IMR-90 (cell line): ENCODE results near the gene PGBD5. TPM values are rescaled to one million over a fixed set of nuclear protein-coding genes. Genes with fewer than 3 reads are reported as not detected.

Source experiments
- ATAC-seq: fragments of 200-7000 bp; cut with Tn5 transposase; 2 replicates; pipeline ENCODE4 v1.9.1; 2020; ENCODE audit warnings: low read depth, mild to moderate bottlenecking, moderate library complexity
- BruUV-seq: library from RNA; stranded (reverse); fragments of 400-500 nt; replicated peaks from 2 replicates; lab custom pipeline; 2021; lab: Mats Ljungman, UMichigan
- CTCF ChIA-PET: fragments of 300-600 bp; formaldehyde crosslinking; extraction: SDS; loops from one replicate; lab custom pipeline; 2021; ENCODE audit warnings: antibody characterized with exemption; lab: Yijun Ruan, JAX
- POLR2A ChIA-PET: fragments of 300-600 bp; sonication (Branson Sonifier 250); formaldehyde crosslinking; loops from one replicate; lab custom pipeline; 2022; ENCODE audit warnings: antibody characterized with exemption; ENCODE audit not compliant: unreplicated experiment; lab: Charles Lee
- DNase-seq: peaks from one replicate; pipeline ENCODE4 v3.0.0; 2013
- H2AFZ ChIP-seq: replicated peaks from 2 replicates; pipeline ENCODE3; 2013; ENCODE audit warnings: low read length, mild to moderate bottlenecking; ENCODE audit not compliant: poor library complexity
- H2AK5ac ChIP-seq: 2 replicates; pipeline ENCODE4 v1.6.1; 2013; ENCODE audit warnings: low read depth, low read length, inconsistent platforms
- H2AK9ac ChIP-seq: replicated peaks from 2 replicates; pipeline ENCODE3; 2013; ENCODE audit warnings: mild to moderate bottlenecking, low read depth, low read length, moderate library complexity; ENCODE audit not compliant: poor library complexity
- H2BK120ac ChIP-seq: 2 replicates; pipeline ENCODE4 v1.6.1; 2013; ENCODE audit warnings: low read depth, low read length, inconsistent platforms
- H2BK15ac ChIP-seq: 3 replicates; pipeline ENCODE4 v1.6.1; 2013; ENCODE audit warnings: low read depth, low read length, inconsistent platforms
- H2BK20ac ChIP-seq: 2 replicates; pipeline ENCODE4 v1.6.1; 2013; ENCODE audit warnings: low read depth, mild to moderate bottlenecking, inconsistent platforms, low read length, moderate library complexity
- H2BK5ac ChIP-seq: 2 replicates; pipeline ENCODE4 v1.6.1; 2013; ENCODE audit warnings: mild to moderate bottlenecking, low read depth, low read length, inconsistent platforms; ENCODE audit not compliant: poor library complexity, severe bottlenecking
- H3K14ac ChIP-seq: replicated peaks from 2 replicates; pipeline ENCODE4 v1.6.1; 2013; ENCODE audit warnings: low read depth, low read length, inconsistent platforms
- H3K18ac ChIP-seq: 2 replicates; pipeline ENCODE4 v1.6.1; 2013; ENCODE audit warnings: low read depth, low read length, control low read depth
- H3K23ac ChIP-seq: 2 replicates; pipeline ENCODE4 v1.6.1; 2013; ENCODE audit warnings: low read depth, low read length, inconsistent platforms
- H3K27ac ChIP-seq: 2 replicates; pipeline ENCODE4 v1.5.1; 2013; ENCODE audit warnings: mild to moderate bottlenecking, control low read depth, low read length; ENCODE audit not compliant: insufficient read depth
- H3K27me3 ChIP-seq: 2 replicates; pipeline ENCODE4 v1.6.1; 2013; ENCODE audit warnings: low read length; ENCODE audit not compliant: control insufficient read depth, insufficient read depth
- H3K36me3 ChIP-seq: 2 replicates; pipeline ENCODE4 v1.6.1; 2013; ENCODE audit warnings: low read length, mixed read lengths; ENCODE audit not compliant: control insufficient read depth, insufficient read depth
- H3K4ac ChIP-seq: 2 replicates; pipeline ENCODE4 v1.6.1; 2013; ENCODE audit warnings: low read depth, low read length, inconsistent platforms
- H3K4me1 ChIP-seq: 2 replicates; pipeline ENCODE4 v1.6.1; 2013; ENCODE audit warnings: low read length, mixed read lengths; ENCODE audit not compliant: control insufficient read depth, insufficient read depth
- H3K4me2 ChIP-seq: 2 replicates; pipeline ENCODE4 v1.6.1; 2013; ENCODE audit warnings: low read depth, mild to moderate bottlenecking, control low read depth, low read length, moderate library complexity
- H3K4me3 ChIP-seq: 2 replicates; pipeline ENCODE4 v1.5.1; 2013; ENCODE audit warnings: low read depth, mild to moderate bottlenecking, control low read depth, low read length, moderate library complexity; ENCODE audit not compliant: insufficient read depth
- H3K56ac ChIP-seq: 2 replicates; pipeline ENCODE4 v1.6.1; 2013; ENCODE audit warnings: low read length, inconsistent platforms; ENCODE audit not compliant: insufficient read depth; ENCODE audit errors: extremely low read depth
- H3K79me1 ChIP-seq, 2 experiments: 2 replicates each; pipeline ENCODE4 v1.6.1; 2013; ENCODE audit warnings: low read length in 2 of 2, inconsistent platforms in 1 of 2, low read depth in 1 of 2
- H3K9ac ChIP-seq: 2 replicates; pipeline ENCODE4 v1.6.1; 2013; ENCODE audit warnings: low read depth, low read length, control low read depth
- H3K9me1 ChIP-seq: 2 replicates; pipeline ENCODE4 v1.6.1; 2013; ENCODE audit warnings: low read length, inconsistent platforms; ENCODE audit not compliant: insufficient read depth
- H3K9me3 ChIP-seq: 2 replicates; pipeline ENCODE4 v1.6.1; 2013; ENCODE audit warnings: low read length; ENCODE audit not compliant: control insufficient read depth, insufficient read depth
- H4K20me1 ChIP-seq: 2 replicates; pipeline ENCODE4 v1.6.1; 2013; ENCODE audit warnings: low read length, inconsistent platforms; ENCODE audit not compliant: insufficient read depth
- H4K5ac ChIP-seq: 2 replicates; pipeline ENCODE4 v1.6.1; 2013; ENCODE audit warnings: mild to moderate bottlenecking, low read depth, low read length, control low read depth
- H4K8ac ChIP-seq, 2 experiments: 2 replicates each; pipeline ENCODE4 v1.6.1; 2013; ENCODE audit warnings: low read depth in 2 of 2, low read length in 2 of 2, control low read depth in 1 of 2, inconsistent platforms in 1 of 2
- H4K91ac ChIP-seq: 2 replicates; pipeline ENCODE4 v1.6.1; 2013; ENCODE audit warnings: low read depth, low read length, inconsistent platforms; ENCODE audit not compliant: insufficient read depth
- RFX5 ChIP-seq: IDR thresholded peaks from 2 replicates; pipeline ENCODE4 v1.8.0; 2012; ENCODE audit warnings: low read depth, mild to moderate bottlenecking, low read length, moderate library complexity
- WGBS, 2 experiments: methylation state at CpG; one replicate each; pipeline versions ENCODE4 v1.1.5 to v1.1.7; 2013; ENCODE audit warnings: missing lambda C conversion rate in 2 of 2; ENCODE audit not compliant: insufficient read length in 1 of 2; ENCODE audit errors: extremely low coverage in 2 of 2; 5-methylcytosine and 5-hydroxymethylcytosine counted together
- dilution Hi-C: fragments of 300-500 bp; cut with HindIII; formaldehyde crosslinking; loops from one replicate; pipeline ENCODE4 v1.14.3; 2018; ENCODE audit warnings: low sequenced_read_pairs; ENCODE audit not compliant: unreplicated experiment
- in situ Hi-C: fragments of 300-500 bp; cut with MboI; formaldehyde crosslinking; loops from 3 replicates; pipeline ENCODE4 v1.14.3; 2019; ENCODE audit warnings: low sequenced_read_pairs, inconsistent platforms, mixed read lengths
- intact Hi-C: fragments of 100-400 bp; cut with micrococcal nuclease; formaldehyde crosslinking; loops from 2 replicates; pipeline ENCODE4 v1.10.0; 2022
- polyA plus RNA-seq, 3 experiments: library from polyadenylated mRNA; depleted of rRNA; stranded (reverse); fragments of >200 nt; gene quantifications; 2 replicates each; pipeline ENCODE4 v1.2.3, GENCODE V29; 2012; ENCODE audit warnings: low replicate concordance in 1 of 3
- total RNA-seq: library from RNA; depleted of rRNA; stranded (reverse); fragments of >200 nt; gene quantifications from 2 replicates; pipeline ENCODE4 v1.2.3, GENCODE V29; 2012

Gene PGBD5
- total and polyA plus RNA-seq, 2 of the 4 experiments (the other 2 are of a cell fraction): 0.18 to 0.36 TPM

- Histone ChIP-seq H3K36me3 (peaks cover 11% of the 10 kb centered on the region), H3K9me1 (no peaks in the 10 kb centered on the region; the same call in 1 of the 2 replicates), H3K14ac (no peak overlapping the region), H3K23ac (no peak overlapping the region), H2AK9ac (no peak overlapping the region), H2BK20ac (no peak overlapping the region), H3K27me3 (no peaks in the 10 kb centered on the region), H3K9me3 (no peaks in the 10 kb centered on the region), H2BK15ac (no peak overlapping the region), H2AFZ (no peak overlapping the region), H3K9ac (no peak overlapping the region), H4K20me1 (no peaks in the 10 kb centered on the region), H2BK5ac (no peak overlapping the region), H4K91ac (no peak overlapping the region), H2BK120ac (no peak overlapping the region), H3K18ac (no peak overlapping the region), H2AK5ac (no peak overlapping the region), H3K27ac (no peak overlapping the region), H4K8ac (no peak overlapping the region), H3K4ac (no peak overlapping the region), H3K56ac (no peak overlapping the region), H3K4me2 (no peak overlapping the region), H3K4me1 (no peaks in the 10 kb centered on the region), H4K5ac (no peak overlapping the region), H3K4me3 (no peak overlapping the region), H3K79me1 (no peaks in the 10 kb centered on the region)
- no peak for ATAC-seq
- BruUV-seq: no TSS peak
- no peak for TF ChIP-seq RFX5
- CTCF ChIA-PET: no interaction called here
- intact Hi-C loops: no loop called here
- dilution Hi-C loops: no loop called here
- in situ Hi-C loops: no loop called here
- DNase-seq: no peak
- POLR2A ChIA-PET: no interaction called here
- 43% methylated on average over 1 of the region's 10 CpGs; no CpG with 5 or more reads in 1 of the 2 experiments for WGBS, 2 experiments
Measured at GRCh38 chr1:230284891-230285290, 141.2 kb downstream of the PGBD5 start.
